ENCODE measurements around the gene TRIM16.
"Not testable (repeated sequence)": the region's sequence is repeated elsewhere in the genome, so short reads cannot be mapped to it uniquely, and the experiment has no call there.

Gene TRIM16

GRCh38 chr17:15658296-15658695 lies 25.8 kb downstream of the TRIM16 start:
- DNase-seq (ENCODE audit: low read depth in 2 of 2): no peak

GRCh38 chr17:15657868-15658267 lies 26.2 kb downstream of the TRIM16 start:
- no peak for DNase-seq (ENCODE audit: low read depth in 2 of 2)

GRCh38 chr17:15654886-15655561 lies 29.1 kb downstream of the TRIM16 start:
- no peak for DNase-seq (ENCODE audit: low read depth in 2 of 2)

- DNase-seq (ENCODE audit: low read depth in 2 of 2): not testable (repeated sequence)
Observed at GRCh38 chr17:15654401-15654800, 29.7 kb downstream of the TRIM16 start.

DNA sequence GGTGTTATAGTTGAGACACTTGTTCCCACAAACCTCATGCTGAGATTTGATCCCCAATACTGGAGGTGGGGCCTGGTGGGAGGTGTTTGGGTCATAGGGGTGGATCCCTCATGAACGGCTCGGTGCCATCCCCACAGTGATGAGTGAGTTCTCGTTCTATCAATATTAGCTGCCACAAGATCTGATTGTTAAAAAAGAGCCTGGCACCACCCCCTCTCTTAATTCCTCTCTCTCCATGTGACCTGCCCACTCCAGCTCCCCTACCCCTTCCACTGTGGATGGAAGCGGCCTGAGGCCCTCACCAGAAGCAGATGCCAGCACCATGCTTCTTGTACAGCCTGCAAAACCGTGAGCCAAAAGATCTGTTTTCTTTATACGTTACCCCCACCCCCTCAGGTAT lies 31.2 kb downstream of the TRIM16 start:
- no peak for DNase-seq (ENCODE audit: low read depth in 2 of 2)

DNA sequence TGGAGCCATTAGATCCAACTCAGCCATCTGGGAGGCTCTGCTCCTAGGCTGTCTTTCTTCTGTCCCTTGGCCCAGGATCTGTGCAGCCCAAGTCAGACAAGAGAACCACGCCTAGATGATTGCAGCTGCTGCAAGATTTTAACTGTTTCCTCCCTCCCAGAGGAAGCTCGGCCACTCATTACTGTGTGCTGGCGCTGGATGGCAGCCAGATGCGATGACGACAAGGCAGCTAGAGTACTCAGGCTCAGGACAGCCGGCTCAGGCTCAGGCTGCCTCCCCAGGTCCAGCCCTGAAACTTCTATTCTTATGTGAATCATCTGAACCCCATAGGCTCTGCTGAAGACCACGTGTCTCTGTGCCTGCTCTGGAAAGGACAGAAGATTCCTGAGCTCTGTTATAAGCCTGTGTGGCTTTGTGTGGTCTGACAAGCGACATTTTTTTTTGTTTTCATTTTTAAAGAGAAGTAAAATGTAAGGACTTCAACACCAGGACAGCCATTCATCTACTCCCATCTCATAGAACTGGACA lies 32.5 kb downstream of the TRIM16 start:
- peak in 1 of 2 donors; percentile 12 for DNase-seq (ENCODE audit: low read depth in 2 of 2)

DNA sequence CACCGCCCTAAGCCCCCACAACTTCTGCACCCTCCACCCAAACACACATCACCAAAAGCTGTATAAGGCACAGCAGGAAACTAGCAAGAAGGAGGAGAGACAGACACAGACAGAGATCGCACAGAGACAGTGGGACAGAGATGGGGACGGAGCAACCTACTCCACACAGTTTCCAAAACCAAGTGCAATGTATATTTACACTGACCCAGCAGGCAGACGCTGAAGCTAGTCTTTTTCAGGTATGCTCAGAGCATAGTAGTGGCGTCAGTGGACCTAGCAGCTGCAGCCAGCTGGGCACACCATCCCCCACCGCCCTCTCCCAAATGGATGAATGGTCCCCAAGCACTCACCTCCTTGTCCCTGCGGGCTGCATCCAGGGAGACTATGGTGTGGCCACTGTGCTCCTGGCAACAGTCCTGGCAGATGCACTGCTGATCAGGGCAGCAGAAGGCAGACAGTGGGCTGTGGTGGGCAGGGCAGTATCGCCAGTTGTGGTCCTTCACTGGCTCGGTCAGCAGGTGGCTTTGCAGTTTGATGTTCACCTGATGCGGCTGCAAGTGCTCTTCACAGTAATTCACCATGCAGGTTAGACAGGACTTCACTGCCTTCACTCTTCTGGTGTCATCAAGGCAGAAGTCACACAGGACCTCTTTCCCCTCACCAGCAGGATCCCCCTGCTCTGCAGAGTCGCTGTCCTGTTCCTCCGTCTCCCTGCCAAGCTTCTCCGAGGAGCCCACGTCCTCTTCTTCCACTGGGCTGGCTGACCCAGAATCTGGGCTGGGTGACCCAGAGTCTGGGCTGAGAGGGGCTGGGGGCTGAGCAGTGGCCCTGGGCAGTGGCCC lies 33.1 kb downstream of the TRIM16 start:
- no peak for DNase-seq (ENCODE audit: low read depth in 2 of 2)

GRCh38 chr17:15649861-15650421 lies 34.2 kb downstream of the TRIM16 start:
- DNase-seq (ENCODE audit: low read depth in 2 of 2): no peak

GRCh38 chr17:15648386-15648785 lies 35.7 kb downstream of the TRIM16 start:
- no peak for DNase-seq (ENCODE audit: low read depth in 2 of 2)

DNA sequence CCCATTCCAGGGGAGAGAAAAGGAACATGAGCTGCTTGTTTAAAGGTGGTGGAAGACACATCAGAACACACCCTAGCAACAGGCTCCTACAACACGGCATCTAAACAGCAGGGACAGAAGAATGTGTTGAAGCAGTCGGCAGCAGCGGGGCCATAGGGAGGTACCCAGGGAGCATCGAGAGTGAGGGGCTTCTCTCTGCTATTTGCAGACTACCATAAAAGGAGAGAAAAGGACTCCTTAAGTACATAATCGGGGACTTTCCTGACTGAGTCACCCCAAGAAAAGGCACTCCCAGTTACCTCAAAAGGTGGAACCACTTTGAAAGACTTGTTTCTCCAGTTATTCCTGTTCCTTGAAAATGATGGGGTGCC lies 38.2 kb downstream of the TRIM16 start:
- DNase-seq (ENCODE audit: low read depth in 2 of 2): not testable (repeated sequence)

DNA sequence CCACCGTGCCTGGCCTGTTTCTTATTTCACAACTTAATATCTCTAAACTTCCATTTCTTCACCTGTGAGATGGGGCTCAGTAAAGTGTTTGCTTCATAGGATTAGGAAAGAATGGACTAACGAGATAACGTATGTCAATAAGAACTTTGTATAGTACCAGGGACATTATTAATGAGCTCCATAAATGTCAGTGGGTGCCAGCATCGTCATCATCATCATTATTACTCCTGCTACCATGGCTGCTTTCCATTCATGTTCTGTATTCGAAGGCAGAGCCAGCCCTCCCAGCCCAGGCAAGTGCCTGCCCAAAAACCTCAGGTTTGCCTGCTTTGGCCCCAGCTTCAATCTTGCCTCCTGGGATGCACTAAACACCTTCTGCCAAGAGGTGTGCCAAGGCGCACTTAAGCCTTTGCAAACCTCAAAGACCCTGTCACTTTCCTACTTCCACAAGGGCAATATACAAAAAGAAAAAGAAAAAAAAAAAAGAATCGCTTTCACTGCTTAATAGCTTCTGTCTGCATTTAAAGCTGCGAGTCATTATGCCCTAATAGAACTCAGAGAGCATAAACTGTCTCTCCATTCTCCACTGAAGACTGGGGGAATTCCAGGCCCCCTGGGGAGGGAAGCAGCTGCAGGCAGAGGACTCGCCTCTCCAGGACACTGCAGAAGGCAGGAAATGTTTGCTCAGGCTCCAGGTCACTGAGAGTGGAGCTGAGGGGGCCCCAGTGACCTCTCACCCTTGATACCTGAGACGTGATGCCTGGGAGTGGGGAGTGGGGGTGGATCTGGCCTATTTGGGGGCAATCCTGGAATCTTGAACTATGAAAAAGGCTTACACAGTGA lies 38.8 kb downstream of the TRIM16 start:
- not testable (repeated sequence) for DNase-seq (ENCODE audit: low read depth in 2 of 2)

GRCh38 chr17:15642505-15643251 lies 41.4 kb downstream of the TRIM16 start:
- DNase-seq (ENCODE audit: low read depth in 2 of 2): not testable (repeated sequence)

DNA sequence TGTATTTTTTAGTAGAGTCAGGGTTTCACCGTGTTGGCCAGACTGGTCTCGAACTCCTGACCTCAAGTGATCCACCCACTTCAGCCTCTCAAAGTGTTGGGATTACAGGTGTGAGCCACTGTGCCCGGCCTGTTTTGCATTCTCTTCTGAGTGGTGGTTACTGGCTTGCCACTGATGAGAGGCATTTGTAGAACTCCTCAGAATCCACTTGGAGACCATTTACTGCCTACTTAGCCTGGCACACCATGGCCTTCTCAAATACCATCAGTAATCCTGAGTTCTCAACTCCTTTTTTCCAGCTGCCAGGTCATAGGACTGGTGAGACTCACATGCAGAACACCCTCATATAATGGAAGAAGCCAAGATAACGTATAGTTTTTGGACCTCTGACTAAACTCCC lies 42.1 kb downstream of the TRIM16 start:
- DNase-seq (ENCODE audit: low read depth in 2 of 2): not testable (repeated sequence)

DNA sequence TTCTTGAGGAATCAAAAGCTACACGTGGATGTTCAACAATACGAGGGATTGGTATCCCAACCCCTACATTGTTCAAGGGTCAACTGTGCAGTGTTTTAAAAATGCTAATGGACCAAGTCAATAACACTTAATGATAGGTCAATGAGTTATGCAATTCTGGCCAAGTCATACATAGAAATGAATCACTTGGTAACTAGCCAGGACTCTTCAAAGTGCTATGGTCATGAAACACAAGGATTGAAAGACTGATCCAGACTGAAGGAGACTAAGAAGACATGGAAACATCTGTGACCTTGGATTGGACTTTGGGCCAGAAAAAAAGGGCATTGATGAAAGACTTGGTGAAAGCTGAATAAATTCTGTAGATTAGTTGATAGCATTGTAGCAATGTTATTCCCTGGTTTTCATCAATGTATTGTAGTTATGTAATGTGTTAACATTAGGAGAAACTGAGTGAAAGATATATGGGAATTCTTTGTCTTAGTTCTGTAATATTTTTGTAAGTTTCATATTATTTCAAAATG lies 53.1 kb downstream of the TRIM16 start:
- DNase-seq (ENCODE audit: low read depth in 2 of 2): not testable (repeated sequence)

GRCh38 chr17:15629991-15630390 lies 54.1 kb downstream of the TRIM16 start:
- not testable (repeated sequence) for DNase-seq (ENCODE audit: low read depth in 2 of 2)

- not testable (repeated sequence) for DNase-seq (ENCODE audit: low read depth in 2 of 2)
Observed at GRCh38 chr17:15623661-15624209, 60.4 kb downstream of the TRIM16 start.

DNA sequence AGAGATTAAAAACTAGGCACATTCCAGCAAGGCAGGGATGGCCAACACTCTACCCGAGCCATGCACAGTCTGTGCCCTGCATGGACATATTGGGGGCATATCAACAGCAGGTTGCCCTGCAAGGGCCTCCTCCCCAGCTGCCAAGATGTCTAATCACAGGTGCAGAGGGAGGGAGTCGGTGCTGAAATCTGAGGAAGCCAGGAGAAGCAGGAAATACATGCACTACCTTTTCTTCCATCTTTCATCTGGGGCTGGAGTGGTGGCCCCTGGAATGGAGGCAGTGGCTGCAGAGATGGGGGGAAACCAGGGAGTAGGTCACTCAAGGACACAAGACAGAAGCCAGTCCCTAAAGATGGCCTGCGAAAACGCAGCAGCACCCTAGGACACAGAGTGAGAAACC lies 60.9 kb downstream of the TRIM16 start:
- not testable (repeated sequence) for DNase-seq (ENCODE audit: low read depth in 2 of 2)

GRCh38 chr17:15622124-15622523 lies 62.0 kb downstream of the TRIM16 start:
- DNase-seq (ENCODE audit: low read depth in 2 of 2): not testable (repeated sequence)

- not testable (repeated sequence) for DNase-seq (ENCODE audit: low read depth in 2 of 2)
Observed at GRCh38 chr17:15619331-15620058, 64.6 kb downstream of the TRIM16 start, which contains the start of gene FBXW10B. Gene FBXW10B (minus strand): TSS chr17:15619704. CDS start chr17:15619512, 192 bp downstream.
